Measurements from ENCODE around the gene COQ8B. TPM values are rescaled to one million over a fixed set of nuclear protein-coding genes. Genes with fewer than 3 reads are reported as not detected.

COQ8B gene
- total RNA-seq, 1 experiment from 2014 or later = 35.2 TPM

GRCh38 chr19:40691421-40692211 lies 25.1 kb downstream of the COQ8B start:
- no peak for DNase-seq (ENCODE audit: low spot score)

- DNase-seq (ENCODE audit: low spot score) = peak; percentile 85
Observed at GRCh38 chr19:40690693-40691420, 25.8 kb downstream of the COQ8B start.

GRCh38 chr19:40690050-40690692 lies 26.5 kb downstream of the COQ8B start, which contains the start of gene NUMBL:
Gene NUMBL (minus strand): TSS chr19:40690651. CDS start chr19:40690483, 168 bp downstream.
- DNase-seq (ENCODE audit: low spot score) = no peak

GRCh38 chr19:40689339-40690049 lies 27.2 kb downstream of the COQ8B start:
- no peak for DNase-seq (ENCODE audit: low spot score)

GRCh38 chr19:40688987-40689338 lies 27.7 kb downstream of the COQ8B start:
- no peak for DNase-seq (ENCODE audit: low spot score)

GRCh38 chr19:40688309-40688708 lies 28.4 kb downstream of the COQ8B start:
- no peak for DNase-seq (ENCODE audit: low spot score)

- DNase-seq (ENCODE audit: low spot score) = peak; percentile 60
Observed at GRCh38 chr19:40687525-40688016, 29.1 kb downstream of the COQ8B start.

- DNase-seq (ENCODE audit: low spot score) = no peak
Observed at GRCh38 chr19:40686882-40687524, 29.7 kb downstream of the COQ8B start.

GRCh38 chr19:40685563-40685962 lies 31.1 kb downstream of the COQ8B start:
- DNase-seq (ENCODE audit: low spot score) = no peak

- DNase-seq (ENCODE audit: low spot score) = no peak
Observed at GRCh38 chr19:40685016-40685526, 31.6 kb downstream of the COQ8B start.

- DNase-seq (ENCODE audit: low spot score) = no peak
Observed at GRCh38 chr19:40684280-40684679, 32.4 kb downstream of the COQ8B start.

- DNase-seq (ENCODE audit: low spot score) = no peak
Observed at GRCh38 chr19:40683437-40683836, 33.2 kb downstream of the COQ8B start.

- DNase-seq (ENCODE audit: low spot score) = no peak
Observed at GRCh38 chr19:40682431-40682964, 34.2 kb downstream of the COQ8B start.

- no peak for DNase-seq (ENCODE audit: low spot score)
Observed at GRCh38 chr19:40681039-40681438, 35.6 kb downstream of the COQ8B start.

- no peak for DNase-seq (ENCODE audit: low spot score)
Observed at GRCh38 chr19:40677156-40677555, 39.5 kb downstream of the COQ8B start.

- no peak for DNase-seq (ENCODE audit: low spot score)
Observed at GRCh38 chr19:40674291-40674690, 42.4 kb downstream of the COQ8B start.

GRCh38 chr19:40673397-40673796 lies 43.3 kb downstream of the COQ8B start:
- no peak for DNase-seq (ENCODE audit: low spot score)

GRCh38 chr19:40672573-40673299 lies 44.0 kb downstream of the COQ8B start:
- no peak for DNase-seq (ENCODE audit: low spot score)

- no peak for DNase-seq (ENCODE audit: low spot score)
Observed at GRCh38 chr19:40672038-40672437, 44.6 kb downstream of the COQ8B start.

- no peak for DNase-seq (ENCODE audit: low spot score)
Observed at GRCh38 chr19:40671404-40671803, 45.3 kb downstream of the COQ8B start.
